ENCODE measurements around the gene GPR18.
A peak's percentile ranks its signal among the peaks of the same experiment; 100 is the strongest.

Gene GPR18

DNA sequence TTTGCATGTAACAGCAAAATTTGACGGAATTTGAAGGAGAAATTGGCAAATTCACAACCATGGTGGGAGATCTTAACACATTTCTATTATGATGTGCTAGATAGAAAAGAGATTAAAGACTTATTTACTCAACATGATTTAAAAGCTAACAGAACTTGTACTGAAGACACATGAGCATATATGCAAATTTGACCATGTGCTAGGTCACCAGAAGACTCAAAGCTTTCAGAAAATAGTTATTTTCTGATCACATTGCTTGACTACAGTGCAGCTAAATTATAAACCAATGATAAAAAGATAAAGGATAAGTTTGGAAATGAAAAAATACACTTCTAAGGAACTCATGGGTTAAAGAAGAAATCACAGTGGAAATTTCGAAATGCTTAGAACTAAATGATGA lies 39.9 kb upstream of the GPR18 start:
- H3K4me3 ChIP-seq (ENCODE audit: low read depth, low read length): peak overlapping the region; percentile 18; the same call in 1 of the 2 replicates
- no peak for DNase-seq (ENCODE audit: low read depth)
- TF ChIP-seq, protein P1, sequence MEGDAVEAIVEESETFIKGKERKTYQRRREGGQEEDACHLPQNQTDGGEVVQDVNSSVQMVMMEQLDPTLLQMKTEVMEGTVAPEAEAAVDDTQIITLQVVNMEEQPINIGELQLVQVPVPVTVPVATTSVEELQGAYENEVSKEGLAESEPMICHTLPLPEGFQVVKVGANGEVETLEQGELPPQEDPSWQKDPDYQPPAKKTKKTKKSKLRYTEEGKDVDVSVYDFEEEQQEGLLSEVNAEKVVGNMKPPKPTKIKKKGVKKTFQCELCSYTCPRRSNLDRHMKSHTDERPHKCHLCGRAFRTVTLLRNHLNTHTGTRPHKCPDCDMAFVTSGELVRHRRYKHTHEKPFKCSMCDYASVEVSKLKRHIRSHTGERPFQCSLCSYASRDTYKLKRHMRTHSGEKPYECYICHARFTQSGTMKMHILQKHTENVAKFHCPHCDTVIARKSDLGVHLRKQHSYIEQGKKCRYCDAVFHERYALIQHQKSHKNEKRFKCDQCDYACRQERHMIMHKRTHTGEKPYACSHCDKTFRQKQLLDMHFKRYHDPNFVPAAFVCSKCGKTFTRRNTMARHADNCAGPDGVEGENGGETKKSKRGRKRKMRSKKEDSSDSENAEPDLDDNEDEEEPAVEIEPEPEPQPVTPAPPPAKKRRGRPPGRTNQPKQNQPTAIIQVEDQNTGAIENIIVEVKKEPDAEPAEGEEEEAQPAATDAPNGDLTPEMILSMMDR (IDR thresholded peaks at IDR 0.05; ENCODE audit: low read depth, low read length, missing control alignments): no peak

DNA sequence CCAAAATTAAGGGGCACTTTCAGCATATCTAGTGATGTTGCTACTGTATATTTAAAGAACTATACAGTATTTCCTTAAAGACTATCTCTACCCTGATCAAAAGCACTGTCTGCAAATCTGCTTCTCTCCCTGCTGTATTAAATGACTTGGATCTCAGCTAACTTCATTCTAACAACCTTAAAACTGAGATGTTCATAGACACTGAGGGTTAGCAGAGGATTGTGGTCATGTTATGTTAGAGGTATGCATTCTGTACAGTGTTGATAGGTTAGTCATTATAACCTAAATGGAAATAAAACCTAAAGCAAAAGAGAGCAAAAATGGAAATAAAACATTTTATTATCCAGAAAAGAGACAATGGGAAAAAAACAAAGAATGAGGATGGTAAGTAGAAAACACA lies 39.2 kb upstream of the GPR18 start:
- no peak overlapping the region; the same call in 1 of the 2 replicates for H3K4me3 ChIP-seq (ENCODE audit: low read depth, low read length)
- TF ChIP-seq, protein P1 (IDR thresholded peaks at IDR 0.05; ENCODE audit: low read depth, low read length, missing control alignments): no peak
- no peak for DNase-seq (ENCODE audit: low read depth)

DNA sequence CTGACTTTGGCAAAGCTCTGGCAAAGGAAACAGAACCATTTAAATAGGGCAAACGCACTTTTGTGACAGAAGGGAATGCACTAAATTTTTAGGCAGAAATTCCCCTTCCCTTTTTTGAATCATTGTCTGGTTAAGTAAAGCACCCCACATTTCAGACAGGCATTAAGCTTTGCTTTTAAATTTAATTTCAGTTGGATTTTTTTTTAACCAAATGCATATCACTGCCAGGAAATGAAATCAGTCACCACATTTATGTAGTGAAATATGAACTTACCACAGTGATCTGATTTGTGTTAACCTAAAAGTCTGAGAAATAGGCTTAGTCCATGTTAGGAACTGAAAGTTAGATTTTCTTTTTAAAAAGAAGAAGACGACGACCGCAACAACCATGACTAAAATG lies 38.2 kb upstream of the GPR18 start:
- TF ChIP-seq, protein P1 (IDR thresholded peaks at IDR 0.05; ENCODE audit: low read depth, low read length, missing control alignments): no peak
- no peak overlapping the region for H3K4me3 ChIP-seq (ENCODE audit: low read depth, low read length)
- DNase-seq (ENCODE audit: low read depth): no peak

DNA sequence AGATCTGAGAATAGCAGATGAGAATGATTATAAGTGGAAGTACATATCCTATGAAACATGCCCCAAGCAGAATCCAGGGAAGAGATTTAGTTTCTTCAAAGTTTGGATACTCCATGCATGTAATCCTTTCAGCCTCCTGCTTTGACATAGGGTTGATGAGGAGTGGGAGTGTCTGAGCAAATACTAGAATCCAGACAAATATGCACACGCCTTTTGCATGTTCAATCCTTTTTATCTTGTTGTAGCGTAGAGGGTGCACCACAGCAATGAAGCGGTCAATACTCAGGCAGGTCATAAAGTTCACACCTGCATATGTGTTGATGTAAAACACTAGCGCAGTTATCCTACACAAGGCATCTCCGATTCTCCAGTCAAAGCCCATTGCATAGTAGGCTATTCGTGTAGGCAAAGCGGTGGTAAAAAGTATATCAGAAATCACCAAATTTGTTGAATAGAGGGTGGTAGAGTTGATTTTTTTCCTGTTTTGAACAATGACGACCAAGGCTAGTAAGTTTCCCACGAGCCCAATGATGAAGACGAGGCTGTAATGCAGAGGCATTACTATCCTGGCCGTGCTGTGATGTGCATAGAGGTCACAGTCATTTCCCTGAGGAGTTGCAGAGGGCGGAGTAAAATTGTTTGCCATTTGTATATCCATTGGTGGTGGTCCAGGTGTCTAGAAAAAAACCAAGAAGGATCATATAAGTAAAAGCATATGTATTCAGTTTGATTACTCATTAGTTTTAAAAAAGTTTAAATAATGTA lies 37.5 kb upstream of the GPR18 start:
- DNase-seq (ENCODE audit: low read depth): no peak
- TF ChIP-seq, protein P1 (IDR thresholded peaks at IDR 0.05; ENCODE audit: low read depth, low read length, missing control alignments): no peak
- H3K4me3 ChIP-seq (ENCODE audit: low read depth, low read length): no peak overlapping the region

DNA sequence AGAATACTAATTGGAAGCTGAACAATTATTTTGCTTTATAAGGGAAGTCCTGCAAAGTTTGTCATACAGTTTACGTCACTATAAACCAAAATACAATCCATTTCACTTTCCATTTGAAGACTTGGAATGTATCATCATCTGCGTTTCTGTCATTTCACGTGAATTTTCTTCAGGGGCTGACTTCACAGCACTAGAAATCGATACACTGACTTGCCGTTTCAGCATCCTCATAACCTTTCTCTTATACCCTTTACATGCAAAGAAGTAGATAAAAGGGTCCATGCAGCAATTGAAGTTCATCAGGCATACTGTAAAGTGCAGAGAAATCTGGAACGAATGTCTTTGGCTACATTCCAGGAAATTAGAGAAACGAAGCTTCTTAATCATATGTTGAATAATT lies 36.8 kb upstream of the GPR18 start:
- H3K4me3 ChIP-seq (ENCODE audit: low read depth, low read length): no peak overlapping the region
- TF ChIP-seq, protein P1 (IDR thresholded peaks at IDR 0.05; ENCODE audit: low read depth, low read length, missing control alignments): no peak
- DNase-seq (ENCODE audit: low read depth): no peak

DNA sequence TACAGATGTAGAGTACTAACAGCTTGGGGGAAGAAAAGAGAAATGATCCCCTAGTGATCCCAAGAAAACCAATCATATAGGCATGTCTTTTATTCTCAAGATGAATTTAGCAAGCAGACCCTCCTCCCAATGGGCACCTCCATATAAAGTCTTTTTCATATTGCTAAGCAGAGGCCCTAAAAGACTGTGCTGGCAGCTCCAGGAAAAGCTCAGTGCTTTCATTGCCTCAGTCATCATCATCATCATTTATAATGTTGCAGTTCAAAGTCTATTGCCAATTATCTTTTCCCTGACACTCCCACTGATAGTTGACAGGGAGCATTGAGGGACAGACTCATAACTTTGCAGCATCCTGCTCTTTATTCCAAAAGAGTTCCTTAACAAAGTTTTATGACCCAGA lies 36.0 kb upstream of the GPR18 start:
- DNase-seq (ENCODE audit: low read depth): no peak
- no peak overlapping the region for H3K4me3 ChIP-seq (ENCODE audit: low read depth, low read length)
- TF ChIP-seq, protein P1 (IDR thresholded peaks at IDR 0.05; ENCODE audit: low read depth, low read length, missing control alignments): no peak

DNA sequence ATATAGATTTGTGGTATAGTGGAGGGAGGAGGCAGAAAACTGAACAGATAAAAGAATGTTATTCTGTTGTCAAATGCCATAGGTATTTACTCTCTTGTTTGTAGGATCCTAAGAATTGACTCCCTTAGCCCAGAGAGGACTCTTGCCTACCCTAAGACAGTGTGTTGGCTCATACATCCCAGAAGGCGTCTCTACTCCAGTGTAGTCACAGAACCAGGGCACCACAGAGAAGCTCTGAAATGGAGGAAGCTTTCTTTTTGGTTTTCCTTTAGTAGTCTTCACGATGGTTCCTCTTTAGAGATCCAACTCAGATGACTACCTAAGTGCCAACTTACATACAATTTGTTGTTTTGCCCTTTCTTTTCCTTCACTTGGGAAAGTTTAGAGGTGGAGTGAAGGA lies 35.0 kb upstream of the GPR18 start:
- TF ChIP-seq, protein P1 (IDR thresholded peaks at IDR 0.05; ENCODE audit: low read depth, low read length, missing control alignments): no peak
- H3K4me3 ChIP-seq (ENCODE audit: low read depth, low read length): no peak overlapping the region
- DNase-seq (ENCODE audit: low read depth): no peak
